Coronary artery (tissue), 2 donors: ENCODE results near the gene RFTN1.

Experiments
- DNase-seq: peaks from one replicate; pipeline ENCODE4 v3.0.0-alpha.2; 2017; ENCODE audit warnings: low spot score
- H3K27ac ChIP-seq, 2 donors: fragments of 200-600 bp; sonication (generic); one replicate each; pipeline ENCODE4 v1.5.1; 2016 to 2019
- H3K4me3 ChIP-seq: fragments of 200-600 bp; sonication (generic); 2 replicates; pipeline ENCODE4 v1.5.1; 2016; ENCODE audit warnings: mild to moderate bottlenecking, moderate library complexity
- CTCF ChIP-seq: fragments of 200-600 bp; sonication (generic); IDR thresholded peaks from one replicate; pipeline ENCODE4 v1.5.1; 2019; ENCODE audit warnings: antibody characterized with exemption

RFTN1 gene

GRCh38 chr3:16411441-16411840 lies 102.1 kb downstream of the RFTN1 start:
- no peak for DNase-seq
- no peak for TF ChIP-seq CTCF
- H3K4me3 ChIP-seq: no peak overlapping the region
- H3K27ac ChIP-seq: no peak overlapping the region

GRCh38 chr3:16410659-16411058 lies 102.8 kb downstream of the RFTN1 start:
- Histone ChIP-seq H3K27ac (no peak overlapping the region), H3K4me3 (no peak overlapping the region)
- TF ChIP-seq CTCF: no peak
- DNase-seq: no peak

DNA sequence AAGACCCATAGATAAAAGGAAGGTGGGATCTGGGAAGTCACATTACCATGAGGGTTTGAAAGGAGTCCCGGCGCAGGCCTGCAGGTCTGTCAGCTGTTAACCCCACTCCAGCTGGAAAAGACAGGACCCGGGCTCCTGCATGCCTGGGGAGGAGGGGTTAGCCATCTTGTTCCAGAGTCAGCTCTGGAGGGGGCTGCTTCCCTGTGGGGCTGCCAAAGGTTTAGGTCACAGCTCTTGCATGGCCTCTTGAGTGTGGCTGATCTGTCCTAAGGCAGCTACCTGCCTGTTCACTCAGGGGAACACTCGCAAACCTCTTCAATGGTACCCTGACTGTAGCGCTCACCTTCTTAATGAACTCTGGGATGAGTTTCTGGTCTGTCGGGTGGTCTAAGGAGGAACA lies 104.5 kb downstream of the RFTN1 start:
- no peak for TF ChIP-seq CTCF
- H3K4me3 ChIP-seq: no peak overlapping the region
- DNase-seq: no peak
- no peak overlapping the region for H3K27ac ChIP-seq

- H3K4me3 ChIP-seq: no peak overlapping the region
- no peak for DNase-seq
- H3K27ac ChIP-seq: no peak overlapping the region
- TF ChIP-seq CTCF: no peak
These were observed 106.1 kb downstream of the RFTN1 start for GRCh38 chr3:16407366-16407765.

GRCh38 chr3:16406579-16406978 lies 106.9 kb downstream of the RFTN1 start:
- DNase-seq: no peak
- no peak for TF ChIP-seq CTCF
- Histone ChIP-seq H3K27ac (no peak overlapping the region), H3K4me3 (no peak overlapping the region)

DNA sequence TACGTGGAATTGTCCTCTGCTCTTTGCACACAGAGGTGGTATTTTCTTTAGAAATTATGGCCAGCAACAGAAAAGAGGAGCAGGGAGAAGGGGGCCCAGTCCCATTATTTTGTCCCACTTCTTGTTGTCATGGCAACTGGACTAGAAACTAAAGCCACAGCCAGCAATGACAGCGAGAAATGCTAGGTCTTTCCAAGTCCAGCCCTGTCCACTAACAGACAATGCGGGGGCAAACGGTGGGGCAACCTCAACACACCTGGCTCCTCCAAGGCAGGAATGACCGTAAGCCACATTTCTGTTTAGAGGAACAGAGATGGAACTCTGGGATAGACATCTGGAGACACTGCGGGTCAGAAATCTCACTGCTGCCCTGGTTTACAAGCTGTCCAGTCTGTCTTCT lies 107.3 kb downstream of the RFTN1 start:
- Histone ChIP-seq H3K27ac (no peak overlapping the region), H3K4me3 (no peak overlapping the region)
- no peak for TF ChIP-seq CTCF
- no peak for DNase-seq

DNA sequence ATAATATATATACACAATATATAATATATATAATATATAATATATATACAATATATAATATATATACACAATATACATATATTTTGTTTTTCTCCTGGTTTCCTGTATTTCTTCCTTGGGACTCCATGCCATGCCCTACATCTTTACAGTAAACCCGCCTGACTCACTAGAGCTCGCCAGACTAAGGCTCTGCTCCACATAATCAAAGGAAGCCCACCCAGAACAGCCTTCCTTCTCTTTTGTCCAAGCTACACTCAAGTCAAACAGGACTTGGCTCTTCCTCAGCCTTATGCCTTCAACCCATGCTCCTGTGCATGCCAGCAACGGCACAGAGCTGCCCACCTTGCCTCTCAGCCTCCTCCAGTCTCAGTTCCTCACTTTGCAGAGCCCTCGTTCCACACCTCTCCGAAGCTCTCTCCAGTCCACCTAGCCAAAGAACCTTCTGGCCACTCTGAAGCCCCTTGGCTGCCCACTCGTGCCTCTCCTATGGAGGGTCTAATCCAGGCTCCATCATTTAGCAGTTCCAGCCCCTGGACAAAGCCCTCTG lies 109.1 kb downstream of the RFTN1 start:
- H3K4me3 ChIP-seq: no peak overlapping the region
- no peak overlapping the region for H3K27ac ChIP-seq

More for the DNA sequence above, 109.1 kb downstream of the RFTN1 start:
- TF ChIP-seq CTCF: no peak
- DNase-seq: no peak
